A673 (cell line): Measurements from ENCODE around the gene SETD1A. TPM values are rescaled to one million over a fixed set of nuclear protein-coding genes. Genes with fewer than 3 reads are reported as not detected.

Source experiments
- BruUV-seq: library from RNA; stranded (reverse); fragments of 400-500 nt; replicated peaks from 2 replicates; lab custom pipeline; 2021; lab: Mats Ljungman, UMichigan
- CTCF ChIA-PET: fragments of 300-600 bp; sonication (Branson Sonifier 250); formaldehyde crosslinking; loops from one replicate; lab custom pipeline; 2022; ENCODE audit warnings: antibody characterized with exemption; lab: Charles Lee
- POLR2A ChIA-PET: fragments of 300-600 bp; sonication (Branson Sonifier 250); formaldehyde crosslinking; loops from one replicate; lab custom pipeline; 2022; ENCODE audit warnings: antibody characterized with exemption; ENCODE audit not compliant: low non-redundant PET; lab: Charles Lee
- DNase-seq: peaks from one replicate; pipeline ENCODE4 v3.0.0-alpha.2; 2015; ENCODE audit warnings: low spot score
- H3K27ac ChIP-seq: fragments of 200-600 bp; sonication (generic); 2 replicates; pipeline ENCODE4 v1.5.1; 2016; ENCODE audit warnings: mixed run types, low read depth, mild to moderate bottlenecking, mixed read lengths, antibody characterized with exemption, low read length; ENCODE audit not compliant: poor library complexity, severe bottlenecking
- H3K27me3 ChIP-seq: fragments of 200-600 bp; sonication (generic); replicated peaks from 2 replicates; pipeline ENCODE4 v1.6.1; 2017; ENCODE audit warnings: mixed run types, low read depth, mild to moderate bottlenecking, mixed read lengths, antibody characterized with exemption, low read length; ENCODE audit not compliant: insufficient read depth, poor library complexity
- H3K36me3 ChIP-seq: fragments of 200-600 bp; sonication (generic); 2 replicates; pipeline ENCODE4 v1.6.1; 2016; ENCODE audit warnings: mixed run types, mild to moderate bottlenecking, mixed read lengths, antibody characterized with exemption, low read length; ENCODE audit not compliant: insufficient read depth, poor library complexity, severe bottlenecking
- H3K4me1 ChIP-seq: fragments of 200-600 bp; sonication (generic); 2 replicates; pipeline ENCODE4 v1.6.1; 2017; ENCODE audit warnings: mixed run types, mild to moderate bottlenecking, mixed read lengths, antibody characterized with exemption, low read length; ENCODE audit not compliant: insufficient read depth, poor library complexity, severe bottlenecking
- H3K4me3 ChIP-seq: fragments of 200-600 bp; sonication (generic); 2 replicates; pipeline ENCODE4 v1.5.1; 2016; ENCODE audit warnings: low read depth, mixed run types, mild to moderate bottlenecking, mixed read lengths, low read length; ENCODE audit not compliant: poor library complexity, severe bottlenecking
- H3K9me3 ChIP-seq: fragments of 200-600 bp; sonication (generic); 2 replicates; pipeline ENCODE4 v1.6.1; 2016; ENCODE audit warnings: mixed run types, low read depth, mild to moderate bottlenecking, mixed read lengths, antibody characterized with exemption, low read length; ENCODE audit not compliant: poor library complexity, severe bottlenecking
- CTCF ChIP-seq: fragments of 300-800, 200-600 bp; sonication (generic); conservative IDR thresholded peaks from 2 replicates; pipeline ENCODE4 v1.5.1; 2017; ENCODE audit warnings: low read depth, mild to moderate bottlenecking, antibody characterized with exemption, low read length, moderate library complexity, mixed read lengths
- EZH2 ChIP-seq: fragments of 200-600 bp; sonication (generic); IDR thresholded peaks from 2 replicates; pipeline ENCODE4 v1.6.1; 2017; ENCODE audit warnings: borderline replicate concordance, low read depth, mild to moderate bottlenecking, mixed read lengths, antibody characterized with exemption, low read length; ENCODE audit not compliant: poor library complexity, severe bottlenecking
- intact Hi-C: fragments of 100-400 bp; cut with micrococcal nuclease; formaldehyde crosslinking; loops from one replicate; pipeline ENCODE4 v1.10.0; 2022; ENCODE audit not compliant: unreplicated experiment
- total RNA-seq: library from RNA; stranded (reverse); gene quantifications from 2 replicates; pipeline ENCODE4 v1.2.3, GENCODE V29; 2021

The SETD1A gene
- total RNA-seq, 1 experiment from 2014 or later = 31.4 TPM

DNA sequence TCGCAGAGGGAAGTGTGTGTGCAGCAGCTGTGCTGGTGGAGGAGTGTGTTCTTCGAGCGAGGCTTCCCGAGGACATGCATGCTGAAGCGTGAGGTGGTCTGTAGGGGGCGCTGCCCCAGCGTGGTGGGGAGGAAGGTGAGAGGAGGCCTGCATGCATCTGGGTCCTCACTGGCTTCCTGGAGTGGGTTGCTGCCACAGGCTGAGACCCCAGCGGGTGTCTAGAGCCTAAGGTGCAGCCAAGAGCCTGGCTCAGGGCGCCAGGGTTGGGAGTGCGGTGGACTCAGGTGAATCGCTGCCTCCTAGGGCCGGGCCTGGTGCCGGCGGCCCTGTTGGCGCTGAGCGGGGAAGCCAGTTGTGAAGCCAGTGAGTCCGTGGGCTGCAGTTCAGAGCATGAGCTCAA, 19.9 kb downstream of the SETD1A start:
- POLR2A ChIA-PET = no interaction called here
- no peaks in the 10 kb centered on the region for H3K9me3 ChIP-seq
- no TSS peak for BruUV-seq
- no peak overlapping the region for H3K27ac ChIP-seq
- peaks cover 28% of the 10 kb centered on the region for H3K36me3 ChIP-seq
- TF ChIP-seq CTCF (peak; percentile 57), EZH2 (no peak)
- CTCF ChIA-PET = no interaction called here
- no peaks in the 10 kb centered on the region for H3K27me3 ChIP-seq
- intact Hi-C loops = no loop called here
- DNase-seq = peak; percentile 58
- H3K4me3 ChIP-seq = no peak overlapping the region
- no peaks in the 10 kb centered on the region for H3K4me1 ChIP-seq

GRCh38 chr16:30979170-30980022, 21.8 kb downstream of the SETD1A start:
- ChIA-PET POLR2A (no interaction called here), CTCF (no interaction called here)
- no peak for DNase-seq
- TF ChIP-seq EZH2 = no peak
- no TSS peak for BruUV-seq
- intact Hi-C loops = loop anchor here (10.0 kb wide), 1 partner anchor 885 kb away; no protein-coding TSS in a partner anchor
- Histone ChIP-seq H3K4me1 (no peaks in the 10 kb centered on the region), H3K9me3 (no peaks in the 10 kb centered on the region), H3K4me3 (no peak overlapping the region), H3K27ac (no peak overlapping the region), H3K27me3 (no peaks in the 10 kb centered on the region), H3K36me3 (peaks cover 22% of the 10 kb centered on the region)

DNA sequence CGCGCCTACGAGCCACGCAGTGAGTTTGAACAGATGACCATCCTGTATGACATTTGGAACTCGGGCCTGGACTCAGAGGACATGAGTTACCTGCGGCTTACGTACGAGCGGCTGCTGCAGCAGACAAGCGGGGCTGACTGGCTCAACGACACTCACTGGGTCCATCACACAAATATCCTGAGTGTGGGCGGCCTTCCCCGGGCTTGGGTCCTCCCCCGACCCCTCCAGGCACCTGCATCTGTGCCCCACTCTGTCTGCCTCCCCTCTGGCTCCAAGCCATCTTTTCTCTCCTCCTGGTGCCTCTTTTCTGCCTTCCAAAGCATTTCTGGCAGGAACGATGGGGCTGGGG, 22.4 kb downstream of the SETD1A start:
- ChIA-PET CTCF (no interaction called here), POLR2A (no interaction called here)
- BruUV-seq = no TSS peak
- intact Hi-C loops = loop anchor here (10.0 kb wide), 1 partner anchor 885 kb away; no protein-coding TSS in a partner anchor
- TF ChIP-seq EZH2 = no peak
- H3K9me3 ChIP-seq = no peaks in the 10 kb centered on the region
- no peak overlapping the region for H3K4me3 ChIP-seq
- DNase-seq = no peak
- H3K27ac ChIP-seq = no peak overlapping the region
- H3K27me3 ChIP-seq = no peaks in the 10 kb centered on the region
- no peaks in the 10 kb centered on the region for H3K4me1 ChIP-seq
- peaks cover 23% of the 10 kb centered on the region for H3K36me3 ChIP-seq

DNA sequence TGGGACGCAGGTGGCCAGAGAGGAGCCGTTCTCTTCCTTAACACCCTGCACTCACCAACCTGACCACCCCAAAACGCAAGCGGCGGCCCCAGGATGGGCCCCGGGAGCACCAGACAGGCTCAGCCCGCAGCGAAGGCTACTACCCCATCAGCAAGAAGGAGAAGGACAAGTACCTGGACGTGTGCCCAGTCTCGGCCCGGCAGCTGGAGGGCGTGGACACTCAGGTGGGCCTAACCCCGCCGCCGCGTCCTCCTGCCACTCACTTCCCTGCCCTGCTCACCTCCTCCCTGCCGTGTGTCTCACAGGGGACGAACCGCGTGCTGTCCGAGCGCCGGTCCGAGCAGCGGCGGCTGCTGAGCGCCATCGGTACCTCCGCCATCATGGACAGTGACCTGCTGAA, 22.9 kb downstream of the SETD1A start:
- no TSS peak for BruUV-seq
- Histone ChIP-seq H3K4me1 (no peaks in the 10 kb centered on the region), H3K4me3 (no peak overlapping the region), H3K9me3 (no peaks in the 10 kb centered on the region), H3K27me3 (no peaks in the 10 kb centered on the region), H3K27ac (no peak overlapping the region), H3K36me3 (peaks cover 22% of the 10 kb centered on the region)
- no peak for DNase-seq
- ChIA-PET POLR2A (no interaction called here), CTCF (no interaction called here)
- TF ChIP-seq CTCF = no peak
- TF ChIP-seq EZH2 = no peak
- intact Hi-C loops = loop anchor here (10.0 kb wide), 1 partner anchor 884 kb away; no protein-coding TSS in a partner anchor
